Stimulated activated CD8-positive, alpha-beta memory T cell treated with anti-CD3 and anti-CD28 coated beads, Interleukin-7, amount 100 ng/mL, for 4 hours (primary cell): ENCODE results near the gene RAB11FIP3.
A peak's percentile ranks its signal among the peaks of the same experiment; 100 is the strongest.
"Not testable (repeated sequence)": the region's sequence is repeated elsewhere in the genome, so short reads cannot be mapped to it uniquely, and the experiment has no call there.

Experiments
- DNase-seq, 2 donors: peaks; one replicate each; pipeline ENCODE4 v3.0.0-alpha.2; 2020; ENCODE audit warnings: low read depth in 2 of 2

The RAB11FIP3 gene, protein sequence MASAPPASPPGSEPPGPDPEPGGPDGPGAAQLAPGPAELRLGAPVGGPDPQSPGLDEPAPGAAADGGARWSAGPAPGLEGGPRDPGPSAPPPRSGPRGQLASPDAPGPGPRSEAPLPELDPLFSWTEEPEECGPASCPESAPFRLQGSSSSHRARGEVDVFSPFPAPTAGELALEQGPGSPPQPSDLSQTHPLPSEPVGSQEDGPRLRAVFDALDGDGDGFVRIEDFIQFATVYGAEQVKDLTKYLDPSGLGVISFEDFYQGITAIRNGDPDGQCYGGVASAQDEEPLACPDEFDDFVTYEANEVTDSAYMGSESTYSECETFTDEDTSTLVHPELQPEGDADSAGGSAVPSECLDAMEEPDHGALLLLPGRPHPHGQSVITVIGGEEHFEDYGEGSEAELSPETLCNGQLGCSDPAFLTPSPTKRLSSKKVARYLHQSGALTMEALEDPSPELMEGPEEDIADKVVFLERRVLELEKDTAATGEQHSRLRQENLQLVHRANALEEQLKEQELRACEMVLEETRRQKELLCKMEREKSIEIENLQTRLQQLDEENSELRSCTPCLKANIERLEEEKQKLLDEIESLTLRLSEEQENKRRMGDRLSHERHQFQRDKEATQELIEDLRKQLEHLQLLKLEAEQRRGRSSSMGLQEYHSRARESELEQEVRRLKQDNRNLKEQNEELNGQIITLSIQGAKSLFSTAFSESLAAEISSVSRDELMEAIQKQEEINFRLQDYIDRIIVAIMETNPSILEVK

DNA sequence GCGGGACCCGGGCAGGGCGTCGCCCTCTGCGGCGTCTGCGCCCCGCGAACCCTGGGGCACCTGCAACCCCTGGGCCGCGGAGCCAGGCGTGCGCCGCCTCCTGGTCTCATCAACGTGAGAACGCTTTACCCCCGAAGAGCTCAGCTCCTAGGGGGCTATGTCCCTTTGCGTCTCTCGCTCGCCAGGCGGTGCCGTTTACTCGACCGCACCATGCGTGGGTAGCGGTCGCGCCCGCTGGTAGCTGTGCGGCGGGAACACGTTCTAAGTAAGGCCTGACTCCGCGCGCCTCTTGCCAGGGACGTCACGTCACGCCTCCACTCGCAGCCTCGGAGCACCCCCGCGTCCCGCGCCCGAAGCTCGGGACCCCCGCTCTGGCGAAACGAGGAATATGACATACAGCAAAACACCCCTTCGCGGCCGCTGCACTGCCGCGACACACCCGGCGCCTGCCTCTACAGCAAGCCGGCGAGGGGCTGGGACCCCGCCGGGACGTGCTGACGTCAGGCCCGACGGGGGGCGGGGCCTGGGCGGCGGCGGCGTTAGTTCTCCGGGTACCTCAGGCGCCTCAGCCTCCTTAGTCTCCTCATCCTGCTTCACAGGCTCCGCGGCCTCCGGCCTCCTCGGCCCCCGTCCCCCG is at the start of gene RAB11FIP3:
TSS of gene RAB11FIP3 (plus strand) at position 568 of the 637 bp plus-strand sequence. CDS start 358 bp downstream, outside the sequence.
- peak; percentile 58 to 83 for DNase-seq

GRCh38 chr16:375927-376816 is 49.3 kb upstream of the RAB11FIP3 start:
- DNase-seq: no peak

DNA sequence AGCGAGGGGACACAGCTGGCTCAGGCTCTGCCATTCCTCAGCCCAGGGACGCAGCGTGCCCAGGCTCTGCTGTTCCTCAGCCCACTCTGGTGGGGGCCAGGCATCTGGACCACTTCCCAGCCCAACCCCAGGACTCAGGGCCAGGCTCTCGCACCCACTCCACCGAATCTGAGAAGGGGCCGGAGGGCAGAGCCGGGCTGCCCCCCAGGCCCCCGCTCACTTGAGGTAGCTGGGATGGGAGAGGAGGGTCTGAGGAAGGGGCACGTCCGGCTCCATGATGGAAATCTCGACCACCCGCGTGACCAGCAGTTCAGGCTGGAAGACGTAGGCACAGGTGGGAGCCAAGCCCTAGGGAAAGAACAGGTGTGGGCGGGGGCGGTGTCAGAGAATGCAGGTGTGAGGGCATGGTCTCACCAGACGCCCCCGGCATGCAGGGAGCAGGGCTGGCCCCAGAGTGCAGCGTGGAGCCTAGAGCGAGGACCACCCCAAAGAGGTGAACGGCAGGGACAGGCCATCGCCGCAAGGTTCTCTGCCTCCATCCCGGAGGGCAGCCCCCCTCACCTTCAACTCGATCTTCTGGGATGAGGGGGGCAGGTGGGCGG is 48.5 kb upstream of the RAB11FIP3 start:
- no peak for DNase-seq

DNA sequence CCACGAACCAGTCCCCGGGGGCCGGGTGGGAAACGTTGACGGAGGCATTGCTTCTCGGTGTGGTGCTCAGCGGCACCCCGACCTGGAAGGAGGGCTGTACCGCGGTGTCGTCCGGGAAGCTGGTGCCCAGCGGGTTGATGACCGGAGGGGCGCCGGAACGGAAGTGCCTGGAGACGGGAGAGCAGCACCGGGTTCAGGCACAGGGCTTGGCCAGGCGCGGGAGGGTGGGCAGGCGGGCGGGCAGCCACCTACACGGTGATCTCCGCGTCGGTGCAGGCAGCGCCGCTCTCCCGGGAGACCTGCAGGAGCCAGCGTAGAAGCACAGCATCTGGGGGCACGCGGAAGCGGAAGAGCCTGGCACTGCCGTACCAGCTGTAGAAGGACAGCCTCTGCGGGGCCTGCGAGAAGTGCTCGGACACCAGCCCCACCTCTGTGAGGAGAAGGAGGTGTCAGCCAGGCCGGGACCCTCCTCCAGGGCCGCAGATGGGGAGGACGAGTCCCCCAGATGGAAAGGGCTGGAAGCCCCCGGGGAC is 48.0 kb upstream of the RAB11FIP3 start:
- DNase-seq: no peak

DNA sequence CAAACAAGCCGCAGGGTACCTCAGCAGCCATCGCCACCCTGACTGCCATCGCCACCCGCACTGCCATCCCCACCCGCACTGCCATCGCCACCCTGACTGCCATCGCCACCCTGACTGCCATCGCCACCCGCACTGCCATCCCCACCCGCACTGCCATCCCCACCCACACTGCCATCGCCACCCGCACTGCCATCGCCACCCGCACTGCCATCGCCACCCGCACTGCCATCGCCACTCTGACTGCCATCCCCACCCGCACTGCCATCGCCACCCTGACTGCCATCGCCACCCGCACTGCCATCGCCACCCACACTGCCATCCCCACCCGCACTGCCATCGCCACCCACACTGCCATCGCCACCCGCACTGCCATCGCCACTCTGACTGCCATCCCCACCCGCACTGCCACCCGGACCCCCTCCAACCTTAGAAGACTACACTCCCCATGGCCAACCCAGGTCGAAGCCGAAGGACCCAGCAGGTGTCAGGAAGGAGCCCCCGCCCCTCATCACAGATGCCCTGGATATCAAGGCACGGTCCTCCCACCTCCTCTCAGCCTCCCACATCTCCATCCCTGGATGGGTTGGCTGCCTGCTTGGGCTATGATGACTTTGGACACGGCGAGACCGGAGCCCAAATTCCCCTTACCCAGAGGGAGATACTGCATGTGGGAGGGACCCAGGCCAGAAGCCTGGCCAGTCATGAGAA is 47.2 kb upstream of the RAB11FIP3 start:
- not testable (repeated sequence) for DNase-seq

GRCh38 chr16:378821-379182 is 46.6 kb upstream of the RAB11FIP3 start:
- no peak for DNase-seq

DNA sequence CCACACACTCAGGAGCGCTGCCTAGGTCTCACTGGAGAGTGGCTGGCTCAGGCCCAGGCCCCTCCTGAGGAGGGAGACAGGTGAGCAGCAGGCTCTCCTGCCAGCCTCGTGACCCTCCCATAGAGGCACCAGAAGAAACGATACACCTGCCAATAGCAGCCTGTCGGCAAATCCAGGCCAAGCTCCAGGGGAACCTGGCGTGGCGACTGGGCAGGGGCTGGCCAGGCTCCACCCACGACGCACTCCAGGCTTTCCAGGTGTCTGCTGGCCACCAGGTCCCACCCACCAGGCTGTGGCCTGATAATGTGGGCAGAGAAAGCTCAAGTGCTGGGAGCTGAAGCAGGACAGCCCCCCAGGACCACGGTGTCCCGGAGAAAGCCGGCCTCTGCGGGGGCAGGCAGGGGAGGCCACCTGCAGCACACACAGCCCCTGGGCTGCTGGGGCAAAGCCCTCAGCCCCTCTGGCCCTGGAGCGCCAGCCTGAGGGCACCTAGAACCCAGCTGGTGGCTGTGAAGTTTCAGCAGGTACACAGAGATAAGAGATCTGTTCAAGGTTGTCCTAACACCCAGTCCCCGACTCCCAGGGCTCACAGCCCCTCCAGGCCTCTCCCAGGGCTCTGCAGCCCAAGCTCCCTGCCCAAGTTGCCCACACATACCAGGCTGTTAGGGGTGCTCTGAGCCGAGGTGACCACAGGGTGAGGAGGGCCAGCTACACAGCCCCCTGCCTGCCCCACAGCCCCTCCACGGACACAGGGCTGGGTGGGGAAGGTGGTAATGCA is 46.1 kb upstream of the RAB11FIP3 start:
- DNase-seq: no peak

DNA sequence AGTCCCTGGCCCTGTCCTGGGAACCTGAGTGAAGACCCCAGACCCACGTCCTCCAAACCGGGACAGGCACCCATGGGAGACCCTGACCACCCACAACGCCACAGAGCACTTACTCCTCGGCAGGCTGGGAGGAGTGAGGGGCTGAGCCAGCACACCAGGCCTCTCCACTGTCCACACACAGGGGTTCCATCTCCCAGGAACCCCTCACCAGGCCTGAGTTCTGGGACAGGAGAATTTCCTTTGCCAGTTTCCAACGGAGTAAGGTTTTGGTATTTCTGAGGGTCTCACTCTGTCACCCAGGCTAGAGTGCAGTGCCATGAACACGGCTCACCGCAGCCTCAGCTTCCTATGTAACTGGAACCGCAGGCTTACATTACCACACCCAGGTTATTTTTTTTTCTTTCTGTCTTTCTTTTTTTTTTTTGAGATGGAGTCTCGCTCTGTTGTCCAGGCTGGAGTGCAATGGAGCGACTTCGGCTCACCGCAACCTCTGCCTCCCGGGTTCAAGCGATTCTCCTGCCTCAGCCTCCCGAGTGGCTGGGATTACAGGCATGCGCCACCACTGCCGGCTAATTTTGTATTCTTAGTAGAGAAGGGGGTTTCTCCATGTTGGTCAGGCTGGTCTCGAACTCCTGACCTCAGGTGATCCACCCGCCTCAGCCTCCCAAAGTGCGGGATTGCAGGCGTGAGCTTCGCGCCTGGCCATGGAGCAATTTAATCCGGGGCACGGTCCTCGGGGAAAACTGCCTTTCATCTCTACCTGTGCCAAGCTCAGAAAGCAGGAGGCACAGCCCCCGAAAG is 45.3 kb upstream of the RAB11FIP3 start:
- DNase-seq: no peak

DNA sequence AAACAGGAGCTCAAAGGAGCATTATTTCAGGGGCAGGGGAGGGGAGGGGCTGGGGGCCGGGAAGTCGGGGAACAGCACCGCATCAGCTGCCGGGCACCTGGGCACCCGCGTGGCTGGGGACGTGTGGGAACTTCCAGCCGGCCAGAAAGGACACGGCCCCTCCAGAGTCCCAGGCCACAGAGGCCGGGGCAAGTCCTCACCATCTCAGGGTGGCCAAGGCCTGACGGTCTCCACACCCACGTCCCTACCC is 44.8 kb upstream of the RAB11FIP3 start:
- no peak for DNase-seq

- peak in 1 of 2 donors; percentile 26 for DNase-seq
Observed at GRCh38 chr16:381012-381788, 44.2 kb upstream of the RAB11FIP3 start.

DNA sequence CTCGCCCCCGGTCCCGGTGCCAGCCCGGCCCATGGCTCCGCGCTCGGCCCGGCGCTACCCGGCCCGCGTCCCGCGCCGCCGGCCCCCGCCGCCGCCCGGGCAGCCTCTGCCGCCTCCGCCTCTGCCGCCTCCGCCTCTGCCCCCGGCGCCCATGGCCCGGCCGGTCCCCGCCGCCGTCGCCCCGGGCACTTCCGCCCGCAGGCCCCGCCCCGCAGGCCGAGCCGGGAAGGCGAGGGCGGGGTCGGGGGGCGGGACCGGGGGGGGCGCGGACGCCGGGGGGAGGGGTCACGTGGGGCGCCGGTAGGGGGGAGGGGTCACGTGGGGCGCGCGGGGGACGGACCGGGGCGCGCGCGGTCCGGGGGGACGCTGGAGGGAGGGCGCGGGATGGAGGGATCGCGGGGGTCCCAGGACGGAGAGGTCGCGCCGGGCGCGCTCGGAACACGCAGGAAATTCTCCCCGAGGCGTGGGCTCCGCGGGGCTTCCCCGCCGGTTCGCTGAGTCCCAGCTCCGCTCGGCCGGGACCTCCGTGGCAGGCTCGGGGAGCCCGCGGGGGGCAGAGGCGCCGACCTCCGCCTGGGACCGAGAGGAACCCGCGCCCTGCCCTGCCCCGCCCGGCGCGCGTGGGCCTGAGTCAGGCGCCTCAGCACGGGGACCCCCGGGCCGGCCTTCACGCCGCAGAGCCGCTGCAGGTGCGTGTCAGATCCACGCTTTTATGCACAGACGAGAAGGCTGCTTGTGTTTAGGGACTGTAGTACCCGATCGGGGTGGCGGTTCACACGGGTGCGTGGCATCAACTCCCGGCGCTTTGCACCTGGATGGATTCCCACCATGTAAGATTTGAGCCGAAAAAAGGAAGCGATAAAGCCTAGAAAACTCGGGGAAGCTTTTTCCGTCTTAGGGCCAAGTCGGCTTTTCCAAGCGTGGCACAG is 43.4 kb upstream of the RAB11FIP3 start, which contains the start of gene PGAP6:
TSS of gene PGAP6 (minus strand) at position 190 of the 929 bp plus-strand sequence. CDS start at position 33, 157 bp downstream.
- DNase-seq: peak in 1 of 2 donors; percentile 59

GRCh38 chr16:383326-384051 is 42.0 kb upstream of the RAB11FIP3 start:
- DNase-seq: peak in 1 of 2 donors; percentile 35

DNA sequence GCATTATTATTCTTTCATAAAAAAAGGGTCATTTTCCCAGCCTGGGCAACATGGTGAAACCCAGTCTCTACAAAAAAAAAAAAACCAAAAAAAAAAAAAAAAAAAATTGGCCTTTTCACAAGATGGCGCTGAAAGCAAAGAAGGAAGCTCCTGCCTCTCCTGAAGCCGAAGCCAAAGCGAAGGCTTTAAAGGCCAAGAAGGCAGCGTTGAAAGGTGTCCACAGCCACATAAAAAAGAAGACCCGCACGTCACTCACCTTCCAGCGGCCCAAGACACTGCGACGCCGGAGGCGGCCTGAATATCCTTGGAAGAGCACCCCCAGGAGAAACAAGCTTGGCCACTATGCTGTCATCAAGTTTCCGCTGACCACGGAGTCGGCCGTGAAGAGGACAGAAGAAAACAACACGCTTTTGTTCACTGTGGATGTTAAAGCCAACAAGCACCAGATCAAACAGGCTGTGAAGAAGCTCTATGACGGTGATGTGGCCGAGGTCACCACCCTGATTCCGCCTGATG is 38.8 kb upstream of the RAB11FIP3 start:
- no peak for DNase-seq

DNA sequence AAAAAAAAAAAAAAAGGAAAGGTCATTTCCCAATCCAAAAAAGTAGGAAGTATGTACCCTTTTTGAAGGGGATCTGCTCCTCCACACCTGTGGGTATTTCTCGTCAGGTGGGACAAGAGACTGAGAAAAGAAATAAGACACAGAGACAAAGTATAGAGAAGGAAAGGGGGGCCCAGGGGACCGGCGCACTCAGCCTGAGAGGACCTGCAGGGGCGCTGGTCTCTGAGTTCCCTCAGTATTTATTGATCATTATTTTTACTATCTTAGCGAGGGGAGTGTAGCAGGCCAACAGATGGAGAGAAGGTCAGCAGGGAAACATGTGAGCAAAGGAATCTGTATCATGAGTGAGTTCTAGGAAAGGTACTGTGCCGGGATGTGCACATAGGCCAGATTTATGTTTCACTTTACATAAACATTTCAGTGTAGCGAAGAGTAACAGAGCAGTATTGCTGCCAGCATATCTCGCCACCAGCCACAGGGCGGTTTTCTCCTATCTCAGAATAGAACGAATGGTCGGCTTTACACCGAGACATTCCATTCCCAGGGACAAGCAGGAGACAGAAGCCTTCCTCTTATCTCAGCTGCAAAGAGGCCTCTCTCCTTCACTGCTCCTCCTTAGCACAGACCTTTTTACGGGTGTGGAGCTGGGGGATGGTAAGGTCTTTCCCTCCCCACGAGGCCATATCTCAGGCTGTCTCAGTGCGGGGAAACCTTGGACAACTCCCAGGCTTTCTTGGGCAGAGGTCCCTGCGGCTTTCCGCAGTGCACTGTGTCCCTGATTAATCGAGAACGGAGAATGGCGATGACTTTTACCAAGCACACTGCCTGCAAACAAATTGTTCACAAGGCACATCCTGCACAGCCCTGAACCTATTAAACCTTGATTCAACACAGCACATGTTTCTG is 37.4 kb upstream of the RAB11FIP3 start:
- DNase-seq: not testable (repeated sequence)

DNA sequence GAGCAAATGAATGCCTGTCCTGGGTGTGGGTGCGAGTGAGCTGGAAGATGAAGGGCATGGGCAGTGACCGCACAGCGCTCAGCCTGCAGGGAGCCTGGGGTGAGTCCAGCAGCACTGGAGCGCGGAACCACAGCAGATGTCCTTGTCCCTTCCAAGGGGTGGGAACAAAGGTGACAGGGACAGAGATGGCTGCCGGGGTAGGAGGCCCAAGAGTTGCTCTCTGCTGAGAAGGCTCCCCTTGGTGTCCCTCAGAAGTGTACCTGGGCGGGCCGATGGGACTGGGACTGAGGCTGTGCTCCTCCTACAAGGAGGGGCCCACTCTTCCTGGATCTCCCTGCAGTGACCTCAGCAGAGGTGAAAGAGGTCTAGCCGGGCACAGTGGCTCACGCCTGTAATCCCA is 36.1 kb upstream of the RAB11FIP3 start:
- DNase-seq: no peak
